Stimulated activated CD8-positive, alpha-beta memory T cell treated with anti-CD3 and anti-CD28 coated beads, Interleukin-4, amount 100 ng/mL, for 1 hour (primary cell): ENCODE measurements around the gene CEP131.
"Not testable (repeated sequence)": the region's sequence is repeated elsewhere in the genome, so short reads cannot be mapped to it uniquely, and the experiment has no call there.

Experiments used
- DNase-seq, 2 donors: peaks; one replicate each; pipeline ENCODE4 v3.0.0-alpha.2; 2020; ENCODE audit warnings: low read depth in 2 of 2, low spot score in 1 of 2

Gene CEP131

GRCh38 chr17:81152288-81152828, 70.4 kb downstream of the CEP131 start:
- DNase-seq: no peak

GRCh38 chr17:81151278-81151677, 71.5 kb downstream of the CEP131 start:
- DNase-seq: no peak

GRCh38 chr17:81150377-81151077, 72.2 kb downstream of the CEP131 start:
- DNase-seq: no peak

GRCh38 chr17:81148986-81149533, 73.7 kb downstream of the CEP131 start:
- DNase-seq: no peak

GRCh38 chr17:81148571-81148970, 74.2 kb downstream of the CEP131 start:
- DNase-seq: no peak

- no peak for DNase-seq
Observed at GRCh38 chr17:81147701-81148100, 75.1 kb downstream of the CEP131 start.

- not testable (repeated sequence) for DNase-seq
Observed at GRCh38 chr17:81146208-81146607, 76.6 kb downstream of the CEP131 start.

- no peak for DNase-seq
Observed at GRCh38 chr17:81144423-81144781, 78.4 kb downstream of the CEP131 start.

GRCh38 chr17:81143717-81144422, 78.9 kb downstream of the CEP131 start:
- DNase-seq: no peak

GRCh38 chr17:81143200-81143527, 79.6 kb downstream of the CEP131 start:
- no peak for DNase-seq

- peak; percentile 15 to 25 for DNase-seq
Observed at GRCh38 chr17:81142301-81143199, 80.2 kb downstream of the CEP131 start.

GRCh38 chr17:81140695-81141094, 82.1 kb downstream of the CEP131 start:
- DNase-seq: no peak

GRCh38 chr17:81140018-81140417, 82.7 kb downstream of the CEP131 start:
- DNase-seq: no peak
